Panc1 (cell line): ENCODE measurements around the gene METTL4.

Experiments
- CTCF ChIP-seq: fragments of 450-650 bp; IDR thresholded peaks from 2 replicates; pipeline ENCODE4 v1.5.1; 2017; ENCODE audit warnings: mild to moderate bottlenecking
- POLR2AphosphoS5 ChIP-seq: IDR thresholded peaks from 2 replicates; pipeline ENCODE4 v1.6.1; 2012; ENCODE audit warnings: mild to moderate bottlenecking, low read depth, low read length, moderate library complexity
- REST ChIP-seq, 2 experiments: IDR thresholded peaks; 2 replicates each; pipeline ENCODE4 v1.6.1; 2011 to 2012; ENCODE audit warnings: low read depth in 2 of 2, control low read depth in 1 of 2, low read length in 1 of 2, mild to moderate bottlenecking in 1 of 2, moderate library complexity in 1 of 2; ENCODE audit not compliant: insufficient read depth in 1 of 2
- SIN3A ChIP-seq: IDR thresholded peaks from 2 replicates; pipeline ENCODE4 v1.6.1; 2012; ENCODE audit warnings: low read depth, mild to moderate bottlenecking, low read length, moderate library complexity, borderline replicate concordance; ENCODE audit not compliant: insufficient read depth

GRCh38 chr18:2597639-2598038 is 26.3 kb upstream of the METTL4 start:
- TF ChIP-seq CTCF (no peak), POLR2AphosphoS5 (no peak), SIN3A (no peak), REST (IDR thresholded peaks at IDR 0.05; ENCODE audit: insufficient read depth in 1 of 2, low read depth in 2 of 2, low read length in 1 of 2) (no peak)
